SU-DHL-6 (cell line): ENCODE data around the gene TBC1D20.

Experiments
- H2AFZ ChIP-seq: fragments of 200-600 bp; sonication (generic); 2 replicates; pipeline ENCODE4 v1.6.1; 2014; ENCODE audit warnings: low read depth, mild to moderate bottlenecking, moderate library complexity, mixed read lengths, antibody characterized with exemption, low read length; ENCODE audit not compliant: severe bottlenecking
- H3F3A ChIP-seq: fragments of 200-600 bp; shearing (Covaris generic); 2 replicates; pipeline ENCODE4 v1.6.0; 2016; ENCODE audit warnings: antibody characterized with exemption, mild to moderate bottlenecking; ENCODE audit not compliant: insufficient read depth
- H3K27ac ChIP-seq: fragments of 200-600 bp; sonication (generic); 2 replicates; pipeline ENCODE4 v1.5.1; 2016; ENCODE audit warnings: low read depth, mild to moderate bottlenecking, low read length, moderate library complexity, mixed read lengths
- H3K27me3 ChIP-seq: fragments of 200-600 bp; sonication (generic), shearing (Covaris generic); 2 replicates; pipeline ENCODE4 v1.6.0; 2014; ENCODE audit warnings: mild to moderate bottlenecking, low read length
- H3K36me3 ChIP-seq: fragments of 200-600 bp; sonication (generic); 2 replicates; pipeline ENCODE4 v1.6.1; 2014; ENCODE audit warnings: mild to moderate bottlenecking, low read length, mixed read lengths
- H3K4me2 ChIP-seq: fragments of 300-600, 200-600 bp; shearing (Covaris generic), sonication (generic); 2 replicates; pipeline ENCODE4 v1.6.0; 2014; ENCODE audit warnings: low read length, low read depth, mild to moderate bottlenecking; ENCODE audit not compliant: poor library complexity, severe bottlenecking
- H3K4me3 ChIP-seq: fragments of 200-600 bp; sonication (generic); 2 replicates; pipeline ENCODE4 v1.5.1; 2014; ENCODE audit warnings: antibody characterized with exemption, low read length, mild to moderate bottlenecking, mixed read lengths; ENCODE audit not compliant: insufficient read depth, poor library complexity, severe bottlenecking
- H3K79me2 ChIP-seq: fragments of 200-600 bp; sonication (generic); 2 replicates; pipeline ENCODE4 v1.6.1; 2014; ENCODE audit warnings: mild to moderate bottlenecking, low read length, moderate library complexity; ENCODE audit not compliant: insufficient read depth
- H3K9ac ChIP-seq: fragments of 200-600 bp; sonication (generic); 2 replicates; pipeline ENCODE4 v1.7.0; 2014; ENCODE audit warnings: mild to moderate bottlenecking, low read length
- H3K9me2 ChIP-seq: fragments of 200-600 bp; sonication (generic); replicated peaks from 2 replicates; pipeline ENCODE4 v1.6.1; 2014; ENCODE audit warnings: low read length; ENCODE audit not compliant: insufficient read depth
- H3K9me3 ChIP-seq: fragments of 200-600 bp; sonication (generic); 2 replicates; pipeline ENCODE4 v1.6.1; 2014; ENCODE audit warnings: low read length, mixed read lengths; ENCODE audit not compliant: insufficient read depth
- H4K20me1 ChIP-seq: fragments of 200-600 bp; sonication (generic); 2 replicates; pipeline ENCODE4 v1.6.1; 2014; ENCODE audit warnings: low read depth, mild to moderate bottlenecking, antibody characterized with exemption, low read length, moderate library complexity, mixed read lengths
- EZH2phosphoT487 ChIP-seq: fragments of 200-600 bp; sonication (generic), shearing (Covaris generic); conservative IDR thresholded peaks from 2 replicates; pipeline ENCODE4 v1.6.1; 2018; ENCODE audit warnings: mild to moderate bottlenecking, antibody characterized with exemption, low read length, moderate library complexity, mixed read lengths
- TF ChIP-seq, protein P1 (sequence below): fragments of 200-600 bp; sonication (generic); IDR thresholded peaks from one replicate; pipeline ENCODE4 v1.5.1; 2017; ENCODE audit warnings: antibody characterized with exemption, mild to moderate bottlenecking, low read length, moderate library complexity; ENCODE audit not compliant: insufficient read depth, poor library complexity, severe bottlenecking

The TBC1D20 gene

DNA sequence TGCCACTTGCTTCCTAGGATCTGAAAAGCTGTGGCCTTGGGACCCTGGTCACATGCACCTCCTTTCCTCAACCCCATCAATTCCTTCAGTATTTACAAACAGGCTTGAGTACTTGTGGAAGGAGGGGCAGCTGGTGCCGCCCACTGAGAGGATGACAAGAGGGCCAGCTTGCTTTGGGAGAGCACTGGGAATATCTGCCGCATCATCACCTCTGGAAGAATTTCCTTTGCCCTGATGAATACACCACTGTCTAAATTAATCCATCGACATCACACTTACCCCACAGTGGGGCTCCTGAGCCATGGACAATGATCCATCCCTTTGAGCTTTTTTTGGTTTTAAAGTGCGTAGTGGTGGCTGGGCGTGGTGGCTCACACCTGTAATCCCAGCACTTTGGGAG, 25.9 kb downstream of the TBC1D20 start:
- Histone ChIP-seq H3K9me2 (no peaks in the 10 kb centered on the region), H3K9me3 (no peaks in the 10 kb centered on the region), H3K4me2 (no peak overlapping the region), H2AFZ (no peak overlapping the region), H3K27ac (no peak overlapping the region), H3K9ac (no peak overlapping the region), H3K36me3 (peaks cover 8% of the 10 kb centered on the region; the same call in 1 of the 2 replicates), H3K4me3 (no peak overlapping the region), H3F3A (no peaks in the 10 kb centered on the region), H3K79me2 (no peaks in the 10 kb centered on the region), H4K20me1 (no peaks in the 10 kb centered on the region), H3K27me3 (no peaks in the 10 kb centered on the region)
- TF ChIP-seq EZH2phosphoT487 = no peak
- TF ChIP-seq, protein P1, sequence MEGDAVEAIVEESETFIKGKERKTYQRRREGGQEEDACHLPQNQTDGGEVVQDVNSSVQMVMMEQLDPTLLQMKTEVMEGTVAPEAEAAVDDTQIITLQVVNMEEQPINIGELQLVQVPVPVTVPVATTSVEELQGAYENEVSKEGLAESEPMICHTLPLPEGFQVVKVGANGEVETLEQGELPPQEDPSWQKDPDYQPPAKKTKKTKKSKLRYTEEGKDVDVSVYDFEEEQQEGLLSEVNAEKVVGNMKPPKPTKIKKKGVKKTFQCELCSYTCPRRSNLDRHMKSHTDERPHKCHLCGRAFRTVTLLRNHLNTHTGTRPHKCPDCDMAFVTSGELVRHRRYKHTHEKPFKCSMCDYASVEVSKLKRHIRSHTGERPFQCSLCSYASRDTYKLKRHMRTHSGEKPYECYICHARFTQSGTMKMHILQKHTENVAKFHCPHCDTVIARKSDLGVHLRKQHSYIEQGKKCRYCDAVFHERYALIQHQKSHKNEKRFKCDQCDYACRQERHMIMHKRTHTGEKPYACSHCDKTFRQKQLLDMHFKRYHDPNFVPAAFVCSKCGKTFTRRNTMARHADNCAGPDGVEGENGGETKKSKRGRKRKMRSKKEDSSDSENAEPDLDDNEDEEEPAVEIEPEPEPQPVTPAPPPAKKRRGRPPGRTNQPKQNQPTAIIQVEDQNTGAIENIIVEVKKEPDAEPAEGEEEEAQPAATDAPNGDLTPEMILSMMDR = no peak

DNA sequence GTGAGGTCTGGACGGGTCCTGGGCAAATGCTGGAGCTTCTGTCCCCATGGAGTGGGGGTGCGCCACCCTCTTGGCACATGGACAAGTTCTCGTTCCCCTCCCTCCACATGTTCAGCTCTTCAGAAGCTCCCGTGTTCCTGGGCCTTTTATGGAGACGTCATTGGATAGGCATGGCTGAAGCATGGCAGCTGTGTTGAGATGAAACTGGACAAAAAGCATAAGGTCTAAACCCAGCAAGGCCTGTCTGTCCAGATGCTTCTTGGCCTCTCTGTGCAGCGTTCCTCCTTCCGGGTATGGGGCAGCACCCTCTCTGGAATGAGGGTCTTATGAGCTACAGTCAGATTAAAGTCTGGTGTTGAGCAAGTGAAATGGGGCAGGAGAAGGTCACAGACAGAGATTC, 26.8 kb downstream of the TBC1D20 start:
- H3K4me3 ChIP-seq = no peak overlapping the region
- no peaks in the 10 kb centered on the region for H4K20me1 ChIP-seq
- no peaks in the 10 kb centered on the region for H3K9me2 ChIP-seq
- H3K4me2 ChIP-seq = no peak overlapping the region
- TF ChIP-seq, protein P1 = no peak
- TF ChIP-seq EZH2phosphoT487 = no peak
- H3K27ac ChIP-seq = no peak overlapping the region
- H2AFZ ChIP-seq = no peak overlapping the region
- no peaks in the 10 kb centered on the region for H3K9me3 ChIP-seq
- peaks cover 4% of the 10 kb centered on the region; the same call in 1 of the 2 replicates for H3K36me3 ChIP-seq
- no peak overlapping the region for H3K9ac ChIP-seq
- no peaks in the 10 kb centered on the region for H3F3A ChIP-seq
- H3K27me3 ChIP-seq = no peaks in the 10 kb centered on the region
- no peaks in the 10 kb centered on the region for H3K79me2 ChIP-seq

- Histone ChIP-seq H2AFZ (no peak overlapping the region), H3F3A (no peaks in the 10 kb centered on the region), H3K27ac (no peak overlapping the region), H4K20me1 (no peaks in the 10 kb centered on the region), H3K36me3 (peaks cover 4% of the 10 kb centered on the region; the same call in 1 of the 2 replicates), H3K9me3 (no peaks in the 10 kb centered on the region), H3K79me2 (no peaks in the 10 kb centered on the region), H3K4me2 (no peak overlapping the region), H3K27me3 (no peaks in the 10 kb centered on the region), H3K9me2 (no peaks in the 10 kb centered on the region), H3K9ac (no peak overlapping the region), H3K4me3 (no peak overlapping the region)
- TF ChIP-seq, protein P1 = no peak
- no peak for TF ChIP-seq EZH2phosphoT487
These were observed 27.5 kb downstream of the TBC1D20 start for GRCh38 chr20:434661-435419.
